PC-3 (cell line): ENCODE data around the gene GABBR1. TPM values are rescaled to one million over a fixed set of nuclear protein-coding genes. Genes with fewer than 3 reads are reported as not detected.

Experiments
- ATAC-seq: fragments of 200-7000 bp; cut with Tn5 transposase; 2 replicates; pipeline ENCODE4 v1.9.1; 2020; ENCODE audit warnings: mild to moderate bottlenecking, moderate library complexity
- BruUV-seq: library from RNA; stranded (reverse); fragments of 400-500 nt; replicated peaks from 2 replicates; lab custom pipeline; 2021; lab: Mats Ljungman, UMichigan
- CTCF ChIA-PET: fragments of 300-600 bp; sonication (Branson Sonifier 250); formaldehyde crosslinking; loops from one replicate; lab custom pipeline; 2022; ENCODE audit warnings: antibody characterized with exemption; lab: Charles Lee
- POLR2A ChIA-PET: fragments of 300-600 bp; sonication (Branson Sonifier 250); formaldehyde crosslinking; loops from one replicate; lab custom pipeline; 2022; ENCODE audit warnings: antibody characterized with exemption; ENCODE audit not compliant: unreplicated experiment; lab: Charles Lee
- DNase-seq: peaks from one replicate; pipeline ENCODE4 v3.0.0-alpha.2; 2015
- H2AFZ ChIP-seq: fragments of 300-600 bp; sonication (generic); 2 replicates; pipeline ENCODE4 v1.6.0; 2016; ENCODE audit warnings: antibody characterized with exemption, low read length
- H3F3A ChIP-seq: fragments of 300-600 bp; sonication (generic); one replicate; pipeline ENCODE4 v1.6.0; 2017; ENCODE audit warnings: antibody characterized with exemption, low read length, control low read depth, mild to moderate bottlenecking; ENCODE audit not compliant: unreplicated experiment
- H3K27ac ChIP-seq: fragments of 300-600 bp; sonication (generic); 2 replicates; pipeline ENCODE4 v1.5.1; 2016; ENCODE audit warnings: mild to moderate bottlenecking, low read length
- H3K27me3 ChIP-seq: fragments of 300-600 bp; sonication (generic); 2 replicates; pipeline ENCODE4 v1.6.1; 2016; ENCODE audit warnings: low read length, mixed read lengths
- H3K36me3 ChIP-seq: fragments of 300-600 bp; sonication (generic); 2 replicates; pipeline ENCODE4 v1.6.1; 2016; ENCODE audit warnings: low read depth, mixed run types, low read length, mixed read lengths
- H3K4me1 ChIP-seq: fragments of 300-600 bp; sonication (generic); 2 replicates; pipeline ENCODE4 v1.5.1; 2016; ENCODE audit warnings: low read length; ENCODE audit not compliant: insufficient read depth
- H3K4me2 ChIP-seq: fragments of 300-600 bp; sonication (generic); 2 replicates; pipeline ENCODE4 v1.6.0; 2016; ENCODE audit warnings: low read length
- H3K4me3 ChIP-seq: fragments of 300-600 bp; sonication (generic); 2 replicates; pipeline ENCODE4 v1.5.1; 2016; ENCODE audit warnings: mild to moderate bottlenecking, low read length, mixed read lengths
- H3K79me2 ChIP-seq: fragments of 300-600 bp; sonication (generic); 2 replicates; pipeline ENCODE4 v1.6.1; 2017; ENCODE audit warnings: low read length, mixed read lengths
- H3K9ac ChIP-seq: fragments of 300-600 bp; sonication (generic); 2 replicates; pipeline ENCODE4 v1.6.0; 2016; ENCODE audit warnings: mild to moderate bottlenecking, low read length
- H3K9me2 ChIP-seq: fragments of 300-600 bp; sonication (generic); replicated peaks from 2 replicates; pipeline ENCODE4 v1.6.1; 2016; ENCODE audit warnings: mixed run types, low read length, mixed read lengths
- H3K9me3 ChIP-seq: fragments of 300-600 bp; sonication (generic); 2 replicates; pipeline ENCODE4 v1.6.1; 2016; ENCODE audit warnings: low read length, mixed read lengths
- H4K20me1 ChIP-seq: fragments of 300-600 bp; sonication (generic); 2 replicates; pipeline ENCODE4 v1.6.1; 2016; ENCODE audit warnings: low read length, mixed read lengths
- EZH2 ChIP-seq: fragments of 300-600 bp; sonication (generic); IDR thresholded peaks from one replicate; pipeline ENCODE4 v1.6.1; 2017; ENCODE audit warnings: antibody characterized with exemption, mild to moderate bottlenecking, low read length; ENCODE audit not compliant: unreplicated experiment
- EZH2phosphoT487 ChIP-seq: fragments of 300-600 bp; sonication (generic); IDR thresholded peaks from 2 replicates; pipeline ENCODE4 v1.6.1; 2018; ENCODE audit warnings: mild to moderate bottlenecking, antibody characterized with exemption, low read length, borderline replicate concordance
- intact Hi-C: fragments of 100-400 bp; cut with micrococcal nuclease; formaldehyde crosslinking; loops from 2 replicates; pipeline ENCODE4 v1.9.0; 2023
- total RNA-seq: library from RNA; depleted of rRNA; stranded (reverse); fragments of >200 nt; gene quantifications from 2 replicates; pipeline ENCODE4 v1.2.3, GENCODE V29; 2014; rRNA removed
- TF ChIP-seq, protein P1 (sequence below): fragments of 300-600 bp; sonication (generic); conservative IDR thresholded peaks from 2 replicates; pipeline ENCODE4 v1.5.1; 2017; ENCODE audit warnings: antibody characterized with exemption, low read depth, mild to moderate bottlenecking, low read length

Gene GABBR1
- total RNA-seq, 1 experiment from 2014 or later, result 5.5 TPM

DNA sequence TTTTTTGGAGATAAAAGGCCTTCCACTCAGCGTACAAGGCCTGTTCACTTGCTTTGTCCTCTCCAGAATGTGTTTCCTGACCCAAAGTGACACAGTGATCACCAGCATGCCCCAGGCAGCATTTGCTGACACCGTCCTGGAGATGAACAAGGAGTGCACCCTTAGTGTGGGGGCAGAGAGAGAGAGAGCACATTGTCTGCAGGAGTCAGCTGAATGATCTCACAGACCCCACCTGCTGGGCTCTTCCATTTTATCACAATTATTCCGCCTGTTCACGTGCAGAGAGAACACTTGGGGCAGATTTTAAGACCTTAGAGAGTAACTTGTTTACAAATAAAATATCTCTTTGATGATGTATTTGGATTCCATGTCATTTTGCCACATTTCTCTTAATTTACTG lies 122.8 kb downstream of the GABBR1 start:
- Histone ChIP-seq H3K9ac (no peak overlapping the region), H3K27me3 (peaks cover 50% of the 10 kb centered on the region), H4K20me1 (no peaks in the 10 kb centered on the region), H3K9me2 (no peaks in the 10 kb centered on the region), H3K4me2 (no peak overlapping the region), H3K79me2 (no peaks in the 10 kb centered on the region), H3K4me1 (no peaks in the 10 kb centered on the region), H3K36me3 (no peaks in the 10 kb centered on the region), H3K9me3 (no peaks in the 10 kb centered on the region), H2AFZ (no peak overlapping the region), H3K4me3 (no peak overlapping the region), H3K27ac (no peak overlapping the region), H3F3A (no peaks in the 10 kb centered on the region)
- DNase-seq (peak; percentile 3), ATAC-seq (no peak; the same call in 1 of the 2 replicates)
- POLR2A ChIA-PET, result no interaction called here
- no peak for TF ChIP-seq EZH2phosphoT487
- TF ChIP-seq EZH2, result no peak
- TF ChIP-seq, protein P1, sequence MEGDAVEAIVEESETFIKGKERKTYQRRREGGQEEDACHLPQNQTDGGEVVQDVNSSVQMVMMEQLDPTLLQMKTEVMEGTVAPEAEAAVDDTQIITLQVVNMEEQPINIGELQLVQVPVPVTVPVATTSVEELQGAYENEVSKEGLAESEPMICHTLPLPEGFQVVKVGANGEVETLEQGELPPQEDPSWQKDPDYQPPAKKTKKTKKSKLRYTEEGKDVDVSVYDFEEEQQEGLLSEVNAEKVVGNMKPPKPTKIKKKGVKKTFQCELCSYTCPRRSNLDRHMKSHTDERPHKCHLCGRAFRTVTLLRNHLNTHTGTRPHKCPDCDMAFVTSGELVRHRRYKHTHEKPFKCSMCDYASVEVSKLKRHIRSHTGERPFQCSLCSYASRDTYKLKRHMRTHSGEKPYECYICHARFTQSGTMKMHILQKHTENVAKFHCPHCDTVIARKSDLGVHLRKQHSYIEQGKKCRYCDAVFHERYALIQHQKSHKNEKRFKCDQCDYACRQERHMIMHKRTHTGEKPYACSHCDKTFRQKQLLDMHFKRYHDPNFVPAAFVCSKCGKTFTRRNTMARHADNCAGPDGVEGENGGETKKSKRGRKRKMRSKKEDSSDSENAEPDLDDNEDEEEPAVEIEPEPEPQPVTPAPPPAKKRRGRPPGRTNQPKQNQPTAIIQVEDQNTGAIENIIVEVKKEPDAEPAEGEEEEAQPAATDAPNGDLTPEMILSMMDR, result no peak
- CTCF ChIA-PET, result no interaction called here
- no TSS peak for BruUV-seq
- intact Hi-C loops, result no loop called here

Other genes with a start within 250 kb of the GABBR1 start
- gene OR12D2, start 237.6 kb downstream of the GABBR1 start, total RNA-seq, result not detected in 2 replicates
- gene OR12D1, start 218.3 kb downstream of the GABBR1 start, total RNA-seq, result not detected in 2 replicates
- not detected in 2 replicates for gene OR10C1, start 193.9 kb downstream of the GABBR1 start, total RNA-seq
- not detected in 2 replicates for gene OR11A1, start 176.1 kb downstream of the GABBR1 start, total RNA-seq
- gene OR2H1, start 176.0 kb downstream of the GABBR1 start, total RNA-seq, result not detected in 2 replicates
- not detected in 2 replicates for gene MAS1L, start 145.2 kb downstream of the GABBR1 start, total RNA-seq
- not detected in 2 replicates for gene UBD, start 73.5 kb downstream of the GABBR1 start, total RNA-seq
- not detected in 2 replicates for gene OR2H2, start 48.1 kb downstream of the GABBR1 start, total RNA-seq
- not detected in 2 replicates for gene MOG, start 23.9 kb upstream of the GABBR1 start, total RNA-seq
- gene ZFP57, start 48.0 kb upstream of the GABBR1 start, total RNA-seq, result not detected in 2 replicates
- gene HLA-F, start 90.3 kb upstream of the GABBR1 start, total RNA-seq, result 9.8 and 16.1 TPM in 2 replicates
- not detected in 2 replicates for gene HLA-G, start 194.6 kb upstream of the GABBR1 start, total RNA-seq